ENCODE results near the gene BCL2L2.
"Not testable (repeated sequence)": the region's sequence is repeated elsewhere in the genome, so short reads cannot be mapped to it uniquely, and the experiment has no call there.

The BCL2L2 gene

GRCh38 chr14:23322568-23323517 is 16.2 kb downstream of the BCL2L2 start:
- DNase-seq = no peak

- no peak for DNase-seq
Measured at GRCh38 chr14:23323838-23324454, 17.3 kb downstream of the BCL2L2 start.

DNA sequence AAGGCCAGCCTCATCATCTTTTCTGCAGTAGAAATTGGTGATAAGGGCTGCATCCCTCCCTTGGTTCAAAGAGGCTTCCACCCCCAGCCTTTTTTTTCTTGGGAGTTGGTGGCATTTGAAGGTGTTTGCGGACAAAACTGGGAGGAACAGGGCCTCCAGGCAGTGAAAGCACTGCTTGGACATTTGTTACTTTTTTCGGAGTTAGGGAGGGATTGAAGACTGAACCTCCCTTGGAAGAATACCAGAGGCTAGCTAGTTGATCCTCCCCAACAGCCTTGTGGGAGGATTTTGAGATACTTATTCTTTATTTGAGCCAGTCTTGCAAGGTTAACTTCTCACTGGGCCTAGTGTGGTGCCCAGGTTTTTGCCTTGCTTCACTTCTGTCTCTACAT is 17.8 kb downstream of the BCL2L2 start:
- DNase-seq = no peak

DNA sequence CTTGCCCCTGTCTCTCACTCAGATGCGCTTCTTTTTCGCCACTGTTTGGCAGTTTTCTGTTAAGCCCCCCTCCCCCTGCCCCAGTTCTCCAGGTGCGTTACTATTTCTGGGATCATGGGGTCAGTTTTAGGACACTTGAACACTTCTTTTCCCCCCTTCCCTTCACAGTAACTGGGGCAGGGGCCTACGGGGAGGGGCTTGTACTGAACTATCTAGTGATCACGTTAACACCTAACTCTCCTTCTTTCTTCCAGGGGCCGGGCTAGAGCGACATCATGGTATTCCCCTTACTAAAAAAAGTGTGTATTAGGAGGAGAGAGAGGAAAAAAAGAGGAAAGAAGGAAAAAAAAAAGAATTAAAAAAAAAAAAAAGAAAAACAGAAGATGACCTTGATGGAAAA is 18.4 kb downstream of the BCL2L2 start:
- no peak for DNase-seq

GRCh38 chr14:23325746-23326145 is 19.1 kb downstream of the BCL2L2 start:
- DNase-seq = not testable (repeated sequence)

GRCh38 chr14:23326491-23327332 is 20.1 kb downstream of the BCL2L2 start:
- no peak for DNase-seq

- DNase-seq = peak in 47 of 58 donors; percentile 12 to 82 (median 46)
Measured at GRCh38 chr14:23327947-23328744, 21.5 kb downstream of the BCL2L2 start.

DNA sequence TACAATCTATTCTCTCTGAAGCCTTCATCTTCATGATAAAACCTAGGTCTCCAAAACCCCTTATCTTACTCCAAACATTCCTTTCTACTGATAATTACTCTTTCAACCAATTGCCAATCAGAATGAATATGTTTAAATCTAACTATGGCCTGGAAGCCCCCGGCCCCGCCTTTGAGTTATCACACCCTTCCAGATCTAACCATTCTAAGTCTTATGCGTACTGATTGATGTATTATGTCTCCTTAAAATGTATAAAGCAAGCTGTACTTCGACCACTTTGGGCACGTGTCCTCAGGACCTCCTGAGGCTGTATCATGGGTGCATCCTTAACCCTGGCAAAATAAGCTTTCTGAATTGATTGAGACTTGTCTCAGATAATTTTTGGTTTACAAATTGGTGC is 29.0 kb downstream of the BCL2L2 start:
- DNase-seq = no peak

DNA sequence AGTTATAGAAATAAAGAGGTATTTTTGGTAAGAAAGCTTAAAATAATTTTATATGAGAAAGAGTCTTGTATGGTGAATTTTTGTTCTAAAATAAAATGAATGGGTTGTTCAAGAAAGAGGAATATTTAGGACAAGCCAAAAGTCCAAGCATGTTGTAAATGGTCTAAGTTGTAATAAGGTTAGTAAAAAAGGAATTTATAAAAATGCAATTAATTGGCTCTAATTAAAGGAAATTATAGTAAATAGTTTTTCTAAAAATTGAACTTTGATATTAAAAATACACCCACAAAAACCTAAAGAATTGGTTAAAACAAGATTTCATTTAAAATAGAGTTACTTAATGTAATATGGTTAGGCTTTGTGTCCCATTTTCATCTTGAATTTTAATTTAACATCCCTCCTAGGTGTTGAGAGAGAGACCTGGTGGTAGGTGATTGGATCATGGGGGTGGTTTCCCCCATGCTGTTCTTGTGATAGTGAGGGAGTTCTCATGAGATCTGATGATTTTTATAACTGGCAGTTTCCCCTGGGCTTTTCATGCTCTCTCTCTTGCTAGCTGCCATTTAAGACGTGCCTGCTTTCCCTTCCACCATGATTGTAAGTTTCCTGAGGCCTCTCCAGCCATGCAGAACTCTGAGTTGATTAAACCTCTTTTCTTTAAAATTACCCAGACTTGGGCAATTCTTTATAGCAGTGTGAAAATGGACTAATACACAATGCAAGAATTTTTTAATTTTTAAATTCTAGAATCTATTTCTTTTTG is 33.1 kb downstream of the BCL2L2 start:
- no peak for DNase-seq

DNA sequence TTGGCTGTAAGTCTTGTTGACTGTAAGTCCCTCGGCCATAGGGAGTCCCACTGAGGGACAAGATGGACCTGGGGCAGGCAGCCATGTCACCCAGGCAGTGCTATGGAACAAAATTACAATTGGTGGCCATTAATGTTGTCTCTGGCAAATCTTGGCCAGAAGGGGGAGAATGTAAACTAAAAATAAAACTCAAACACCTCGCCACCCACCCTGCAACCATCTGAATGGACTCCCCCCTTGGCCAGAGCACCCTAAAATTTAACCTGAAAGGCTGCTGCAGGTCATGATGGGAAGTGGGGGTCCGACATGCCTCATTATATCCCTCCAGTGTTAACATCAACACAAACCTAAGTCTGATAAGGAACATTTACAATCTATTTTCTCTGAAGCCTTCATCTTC is 37.8 kb downstream of the BCL2L2 start:
- DNase-seq = no peak

- DNase-seq = no peak
Measured at GRCh38 chr14:23345987-23346692, 39.5 kb downstream of the BCL2L2 start.

GRCh38 chr14:23346693-23347405 is 40.2 kb downstream of the BCL2L2 start:
- DNase-seq = no peak

DNA sequence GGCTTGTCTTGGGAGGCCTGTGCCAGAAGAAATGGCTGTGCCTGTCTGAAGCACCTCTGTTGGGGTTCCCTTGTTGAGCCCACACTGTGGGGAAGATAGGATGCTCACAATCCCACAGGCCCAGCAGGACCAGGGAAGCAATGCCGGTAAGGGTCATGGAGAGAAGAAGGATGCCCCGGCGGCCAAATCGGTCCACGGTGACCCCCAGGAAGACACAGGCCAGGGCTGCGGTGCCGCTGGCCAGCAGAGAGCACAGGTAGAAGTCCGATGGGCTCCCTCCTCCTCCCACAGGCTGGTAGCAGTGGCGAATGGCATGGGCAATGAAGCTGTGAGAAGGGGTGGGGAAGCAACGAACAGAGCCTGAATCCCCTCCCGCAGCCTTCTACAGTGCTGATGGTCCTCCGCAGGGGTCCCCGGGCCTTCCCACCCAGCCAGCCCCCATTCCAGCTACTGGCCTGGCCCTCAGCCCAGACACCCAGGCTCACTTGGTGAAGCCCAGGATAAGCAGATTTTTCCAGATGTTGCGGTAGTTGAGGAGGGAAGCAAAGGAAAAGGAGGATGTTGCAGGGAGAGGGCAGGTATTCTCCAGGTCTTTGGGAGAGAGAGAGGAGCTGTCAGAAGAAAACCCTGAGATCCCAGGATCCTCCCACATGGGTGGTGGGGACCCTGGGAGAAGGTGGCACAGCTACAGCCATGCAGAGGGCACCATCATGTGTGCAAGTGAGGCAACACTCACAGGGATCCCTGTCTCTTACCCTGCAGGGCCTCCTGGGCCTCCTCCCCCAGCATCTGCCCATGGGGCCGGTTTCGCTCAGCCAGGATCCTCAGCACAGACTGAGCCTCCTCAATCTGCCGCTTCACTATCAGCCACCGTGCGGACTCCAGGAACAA is 41.0 kb downstream of the BCL2L2 start:
- DNase-seq = no peak

- no peak for DNase-seq
Measured at GRCh38 chr14:23348297-23348655, 41.6 kb downstream of the BCL2L2 start.

GRCh38 chr14:23349156-23349845 is 42.7 kb downstream of the BCL2L2 start:
- DNase-seq = no peak

DNA sequence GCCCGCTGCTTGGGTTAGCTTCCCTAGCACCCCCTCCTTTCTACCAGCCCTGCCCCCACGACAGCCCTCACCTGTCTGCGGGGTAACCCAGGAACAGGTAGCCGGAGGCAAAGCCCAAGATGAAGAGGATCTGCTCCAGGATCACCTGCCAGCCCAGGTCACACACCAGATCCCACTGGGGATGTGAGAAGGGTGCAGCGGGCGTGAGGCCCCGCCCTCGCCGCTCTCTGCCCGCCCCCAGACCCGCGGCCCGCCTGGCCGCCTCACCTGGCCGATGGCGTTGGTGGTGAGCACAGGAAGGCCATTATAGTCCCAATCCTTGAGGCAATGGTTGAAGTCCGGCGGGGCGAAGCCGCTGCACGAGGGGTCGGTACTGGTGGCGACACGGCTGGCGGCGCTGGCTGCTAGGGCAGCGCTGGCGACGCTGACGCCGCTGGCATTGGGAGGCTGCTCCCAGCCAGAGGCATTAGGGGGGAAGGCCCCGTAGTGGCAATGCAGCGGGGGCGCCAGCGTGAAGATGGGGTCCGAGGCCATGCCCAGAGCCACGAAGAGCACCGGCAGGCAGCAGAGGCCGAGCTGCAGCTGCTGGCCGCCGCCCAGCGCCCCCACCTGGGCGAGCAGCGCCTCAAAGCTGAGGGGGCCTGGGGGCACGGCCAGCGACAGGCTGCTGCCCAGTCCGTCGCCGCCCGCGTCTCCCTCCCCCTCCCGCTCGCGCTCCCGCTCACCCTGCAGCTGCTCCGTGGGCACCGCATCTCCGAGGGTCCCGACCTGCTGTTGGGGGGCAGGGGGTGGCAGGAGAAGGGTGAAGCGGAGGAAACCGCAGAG is 45.3 kb downstream of the BCL2L2 start:
- DNase-seq = peak in 20 of 58 donors; percentile 17 to 76 (median 57)

Measured in anterior cingulate cortex (tissue), 58 donors.